ENCODE data around the gene HOXD11. TPM values are rescaled to one million over a fixed set of nuclear protein-coding genes. Genes with fewer than 3 reads are reported as not detected.

HOXD11 gene
- not detected for total RNA-seq

DNA sequence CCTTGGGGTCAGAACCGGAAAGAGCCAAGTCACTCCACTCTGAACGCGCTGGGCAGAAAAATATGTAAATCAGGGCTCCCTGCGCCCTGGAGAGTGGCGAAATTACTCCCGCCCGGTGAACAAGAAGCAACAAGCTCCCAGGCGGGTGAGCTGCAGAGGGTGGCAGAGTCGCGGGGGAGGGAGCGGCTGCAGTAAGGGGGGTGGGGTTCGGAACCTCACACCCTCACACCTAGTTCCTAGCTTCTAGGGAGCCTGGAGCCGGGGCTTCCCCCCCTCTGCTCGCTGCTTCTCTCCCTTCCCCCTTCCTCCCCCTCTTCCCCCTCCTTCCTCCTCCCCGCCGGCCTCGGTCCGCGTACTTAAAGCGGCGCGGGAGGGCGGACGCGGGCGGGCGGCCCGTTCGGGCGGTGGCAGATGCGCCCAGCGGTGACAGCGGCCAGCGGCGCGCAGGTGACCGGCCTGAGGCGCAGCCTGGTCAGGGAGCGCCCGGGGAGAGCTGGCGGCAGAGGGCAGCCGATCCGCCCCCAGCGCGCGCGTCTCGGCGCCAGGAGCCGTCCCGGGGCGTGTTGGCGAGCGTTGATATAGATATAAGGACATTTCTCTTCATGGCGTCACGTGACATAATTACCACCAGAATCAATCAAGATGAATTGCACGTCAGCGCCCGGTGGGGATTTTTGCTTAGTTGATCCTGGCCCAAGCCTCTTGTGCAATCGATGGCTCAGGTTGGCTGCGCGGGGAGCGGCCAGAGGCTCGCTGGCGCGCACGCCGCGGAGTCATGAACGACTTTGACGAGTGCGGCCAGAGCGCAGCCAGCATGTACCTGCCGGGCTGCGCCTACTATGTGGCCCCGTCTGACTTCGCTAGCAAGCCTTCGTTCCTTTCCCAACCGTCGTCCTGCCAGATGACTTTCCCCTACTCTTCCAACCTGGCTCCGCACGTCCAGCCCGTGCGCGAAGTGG, at the start of gene HOXD11:
Gene HOXD11 (plus strand): TSS at position 700 of the 959 bp plus-strand sequence. CDS start 76 bp downstream, at position 776.
- ATAC-seq (ENCODE audit: low read depth) (no peak), DNase-seq (no peak)
- H3K27ac Mint-ChIP-seq = peak within 1 kb of the TSS; percentile 77
- peaks cover 82% of the 10 kb centered on the region for H3K27me3 Mint-ChIP-seq
- peaks cover 2% of the 10 kb centered on the region for H3K9me3 Mint-ChIP-seq
- H3K36me3 Mint-ChIP-seq = peaks cover 2% of the 10 kb centered on the region
- H3K4me3 Mint-ChIP-seq = peak within 1 kb of the TSS; percentile 3
- POLR2A ChIA-PET = no interaction called here
- peaks cover 9% of the 10 kb centered on the region for H3K4me1 Mint-ChIP-seq

DNA sequence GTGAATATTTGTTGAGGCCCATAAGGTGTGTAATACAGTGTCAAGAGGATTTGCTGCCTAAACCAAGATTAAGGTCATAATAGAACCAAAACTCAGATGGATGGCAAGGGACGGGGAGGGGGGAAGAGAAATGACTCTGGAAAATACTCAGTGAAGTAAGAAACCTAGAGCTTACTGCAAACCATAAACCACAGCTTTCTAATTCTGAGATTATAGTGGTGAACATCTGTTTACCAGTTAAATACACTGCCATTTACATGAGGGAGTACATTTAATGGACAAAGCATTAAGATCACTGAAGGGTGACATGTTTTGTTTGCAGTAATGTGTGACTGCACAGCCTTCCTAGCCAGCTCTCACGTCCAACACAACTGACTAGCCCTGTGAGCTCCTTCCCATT, 43.1 kb upstream of the HOXD11 start:
- Mint-ChIP-seq H3K27me3 (peaks cover 67% of the 10 kb centered on the region), H3K9me3 (no peaks in the 10 kb centered on the region), H3K4me3 (no peak overlapping the region), H3K27ac (no peak overlapping the region), H3K36me3 (no peaks in the 10 kb centered on the region), H3K4me1 (peaks cover 5% of the 10 kb centered on the region)
- DNase-seq (no peak), ATAC-seq (ENCODE audit: low read depth) (no peak)
- POLR2A ChIA-PET = no interaction called here

DNA sequence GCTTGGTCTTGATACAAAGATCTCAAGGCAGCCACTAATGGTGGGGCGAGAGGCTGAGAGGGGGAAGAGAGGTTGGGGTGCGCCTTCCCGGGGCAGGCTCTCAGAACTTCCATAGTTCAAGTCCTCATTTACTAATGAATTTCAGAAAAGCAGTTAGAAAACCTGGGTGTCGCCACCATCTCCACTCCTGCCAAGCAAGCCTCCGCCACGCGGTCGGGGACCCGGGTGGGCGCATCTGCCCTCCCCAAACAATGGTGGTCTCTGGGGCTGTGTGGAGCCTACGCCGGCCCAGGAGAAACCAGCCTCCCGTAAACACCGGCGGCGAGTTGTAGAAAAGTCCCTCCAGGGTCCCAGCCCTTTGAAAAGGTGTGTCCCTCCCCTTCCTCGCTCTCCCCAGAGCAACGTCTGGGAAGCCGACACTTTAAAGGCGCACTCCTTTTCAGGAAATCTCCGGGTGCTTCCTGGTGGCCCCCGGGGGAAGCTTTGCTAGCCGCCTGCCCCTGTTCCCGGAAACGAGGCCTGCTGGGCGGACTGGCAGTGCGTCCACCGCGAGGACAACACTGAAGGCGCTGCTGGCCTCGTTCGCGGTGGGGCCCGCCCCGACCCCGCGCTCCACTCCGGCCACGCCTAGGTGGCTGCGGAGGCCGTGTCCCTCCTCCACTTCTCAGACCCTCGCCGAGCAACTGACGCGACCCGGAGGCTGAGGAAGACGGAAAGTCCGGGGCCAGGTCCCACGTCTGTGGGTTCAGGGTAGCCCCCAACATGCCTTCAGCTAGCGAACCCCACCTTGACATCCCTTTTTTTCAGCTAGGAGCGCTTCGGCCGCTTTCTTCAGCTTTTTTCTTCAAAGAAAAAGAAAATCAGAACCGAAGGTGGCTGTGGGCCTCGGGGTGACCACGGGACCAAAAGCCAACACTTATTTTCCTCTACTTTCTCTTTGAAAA, 40.2 kb upstream of the HOXD11 start:
- Mint-ChIP-seq H3K27me3 (peaks cover 87% of the 10 kb centered on the region), H3K36me3 (no peaks in the 10 kb centered on the region), H3K9me3 (no peaks in the 10 kb centered on the region), H3K4me1 (peaks cover 5% of the 10 kb centered on the region), H3K27ac (no peak overlapping the region), H3K4me3 (peak overlapping the region; percentile 38)
- no peak for DNase-seq
- no peak for ATAC-seq (ENCODE audit: low read depth)
- POLR2A ChIA-PET = no interaction called here

DNA sequence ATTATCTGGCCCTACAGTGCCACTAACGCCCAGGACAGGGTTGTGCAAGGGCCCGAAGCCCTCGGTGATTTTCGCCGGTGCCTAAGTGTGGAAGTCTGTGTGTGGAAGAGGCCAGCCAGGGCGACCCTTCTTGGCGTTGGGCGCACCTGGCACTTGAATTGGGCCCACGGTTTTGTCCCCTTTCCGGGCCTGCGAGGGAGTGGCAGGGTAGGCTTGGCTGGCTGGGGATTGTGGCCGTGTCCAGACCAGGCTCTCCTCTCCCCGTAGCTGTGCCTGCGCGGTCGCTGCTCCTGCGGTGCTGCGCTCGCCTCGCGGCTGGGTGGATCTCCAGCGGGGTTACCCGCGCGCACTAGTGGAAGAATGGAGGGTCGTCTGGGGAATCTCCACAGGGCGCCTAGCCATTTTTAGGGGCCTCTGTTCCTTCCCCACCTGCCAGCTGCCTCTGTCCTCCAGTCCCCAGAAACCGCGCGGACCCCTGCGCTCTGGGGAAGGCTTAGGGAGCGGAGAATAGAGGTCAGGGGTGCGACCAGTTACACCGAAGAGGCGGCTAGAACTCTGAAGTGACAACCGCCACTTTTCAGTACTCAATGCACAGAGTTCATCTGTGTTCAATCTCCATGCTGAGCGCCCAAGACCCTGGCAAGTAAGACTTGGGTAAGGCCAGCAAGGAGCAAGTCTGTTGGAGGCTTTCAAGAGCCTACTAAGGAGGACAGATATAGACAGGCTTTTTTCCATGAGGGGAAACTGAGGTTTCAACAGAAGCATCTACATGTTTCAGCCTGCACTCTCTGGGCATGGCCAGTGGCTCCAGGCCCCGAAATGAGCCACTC, 39.3 kb upstream of the HOXD11 start:
- ATAC-seq (ENCODE audit: low read depth) (no peak), DNase-seq (no peak)
- Mint-ChIP-seq H3K4me3 (peak overlapping the region; percentile 38), H3K4me1 (peaks cover 5% of the 10 kb centered on the region), H3K36me3 (no peaks in the 10 kb centered on the region), H3K9me3 (no peaks in the 10 kb centered on the region), H3K27me3 (peaks cover 87% of the 10 kb centered on the region), H3K27ac (no peak overlapping the region)
- POLR2A ChIA-PET = no interaction called here

DNA sequence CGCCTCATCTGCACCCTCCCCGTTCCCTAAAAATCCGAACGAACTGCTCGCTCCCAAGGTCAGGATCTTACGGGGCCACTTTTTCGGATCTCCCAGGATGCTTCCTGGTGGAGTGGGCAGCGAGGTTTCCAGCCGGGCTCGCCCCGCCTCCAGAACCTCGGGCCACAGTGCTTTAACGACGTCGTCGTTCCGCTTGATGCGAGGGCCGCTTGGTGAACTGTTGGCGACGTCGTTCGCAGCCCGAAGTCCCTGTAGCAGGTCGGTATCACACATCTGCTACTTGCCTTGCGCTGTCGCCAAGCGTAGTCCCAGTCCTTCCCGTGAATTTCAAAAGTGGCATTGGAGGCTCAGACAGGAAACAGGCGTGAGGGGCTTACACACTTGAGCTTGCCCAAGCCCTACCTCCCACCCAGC, 38.7 kb upstream of the HOXD11 start:
- DNase-seq (no peak), ATAC-seq (ENCODE audit: low read depth) (no peak)
- Mint-ChIP-seq H3K27me3 (peaks cover 89% of the 10 kb centered on the region), H3K36me3 (no peaks in the 10 kb centered on the region), H3K27ac (no peak overlapping the region), H3K9me3 (no peaks in the 10 kb centered on the region), H3K4me3 (no peak overlapping the region), H3K4me1 (peaks cover 5% of the 10 kb centered on the region)
- POLR2A ChIA-PET = no interaction called here

DNA sequence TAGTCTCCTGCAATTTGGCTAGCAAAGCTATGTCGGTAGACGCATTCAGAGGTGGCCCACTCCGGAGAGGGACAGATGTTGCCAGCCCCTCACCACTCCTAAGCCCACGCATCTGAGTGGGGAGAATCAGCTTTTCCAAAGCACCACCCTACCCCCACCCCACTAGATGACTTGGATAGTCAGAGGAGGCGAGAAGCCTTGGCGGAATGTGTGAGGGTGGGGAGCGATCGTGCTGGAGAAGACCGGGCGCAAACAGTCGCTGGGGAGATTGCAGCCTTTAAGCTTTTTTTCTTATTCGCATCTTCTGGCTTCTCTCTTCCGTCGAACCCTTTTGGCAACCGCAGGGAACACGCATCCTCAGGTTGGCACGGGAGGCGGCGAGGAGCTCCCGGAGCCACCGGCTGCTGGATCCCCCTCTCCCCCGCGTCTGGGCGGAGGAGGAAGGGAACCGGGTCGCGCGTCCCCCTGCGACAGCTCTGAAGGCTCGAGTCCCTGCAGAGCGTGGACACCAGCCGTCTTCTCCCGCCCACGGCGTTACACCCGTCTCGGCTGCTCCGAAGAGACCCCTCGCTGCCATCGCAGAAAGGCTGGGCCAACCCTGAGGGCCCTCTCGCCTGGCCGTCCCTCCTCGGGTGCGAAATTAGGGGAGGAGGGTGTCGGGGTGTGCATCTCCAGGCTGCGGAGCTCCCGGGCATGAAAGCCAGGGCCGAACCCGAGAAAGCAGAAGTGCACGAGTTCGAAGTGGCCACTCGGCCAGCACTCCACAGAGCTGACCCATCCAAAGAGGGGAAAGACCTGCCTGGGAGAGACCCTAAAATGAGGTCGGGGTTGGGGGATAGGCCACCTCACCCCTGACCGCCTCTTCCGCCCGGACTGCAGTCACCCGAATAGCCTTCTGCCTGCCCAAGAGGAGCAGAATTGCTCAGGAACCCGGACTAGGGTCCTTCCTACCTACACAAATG, 35.5 kb upstream of the HOXD11 start:
- H3K9me3 Mint-ChIP-seq = peaks cover 1% of the 10 kb centered on the region

DNA sequence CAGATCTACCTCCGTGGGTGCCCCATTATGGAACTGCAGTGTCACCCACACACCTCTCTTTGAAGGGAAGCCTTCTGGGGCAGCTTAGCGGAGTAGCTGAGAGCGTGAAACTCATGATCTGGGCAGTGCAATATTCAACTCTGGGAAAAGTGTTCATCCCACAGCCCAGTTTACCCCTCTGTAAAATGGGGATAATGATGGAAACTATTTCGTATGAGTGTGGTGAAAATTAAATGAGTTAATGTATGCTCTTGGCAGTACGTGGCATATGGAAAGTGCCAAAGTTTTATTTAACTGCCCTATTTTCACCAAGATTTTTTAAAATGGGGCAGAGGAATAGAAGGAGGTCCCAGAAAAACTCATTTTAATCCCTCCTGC, 34.8 kb upstream of the HOXD11 start:
- POLR2A ChIA-PET = no interaction called here
- Mint-ChIP-seq H3K4me1 (peaks cover 3% of the 10 kb centered on the region), H3K27ac (no peak overlapping the region), H3K36me3 (no peaks in the 10 kb centered on the region), H3K4me3 (no peak overlapping the region), H3K9me3 (peaks cover 1% of the 10 kb centered on the region), H3K27me3 (peaks cover 95% of the 10 kb centered on the region)
- ATAC-seq (ENCODE audit: low read depth) (no peak), DNase-seq (no peak)

More for the DNA sequence above, 35.5 kb upstream of the HOXD11 start:
- Mint-ChIP-seq H3K36me3 (no peaks in the 10 kb centered on the region), H3K27me3 (peaks cover 90% of the 10 kb centered on the region), H3K4me1 (peaks cover 3% of the 10 kb centered on the region), H3K4me3 (no peak overlapping the region), H3K27ac (no peak overlapping the region)
- DNase-seq (no peak), ATAC-seq (ENCODE audit: low read depth) (no peak)
- POLR2A ChIA-PET = no interaction called here

DNA sequence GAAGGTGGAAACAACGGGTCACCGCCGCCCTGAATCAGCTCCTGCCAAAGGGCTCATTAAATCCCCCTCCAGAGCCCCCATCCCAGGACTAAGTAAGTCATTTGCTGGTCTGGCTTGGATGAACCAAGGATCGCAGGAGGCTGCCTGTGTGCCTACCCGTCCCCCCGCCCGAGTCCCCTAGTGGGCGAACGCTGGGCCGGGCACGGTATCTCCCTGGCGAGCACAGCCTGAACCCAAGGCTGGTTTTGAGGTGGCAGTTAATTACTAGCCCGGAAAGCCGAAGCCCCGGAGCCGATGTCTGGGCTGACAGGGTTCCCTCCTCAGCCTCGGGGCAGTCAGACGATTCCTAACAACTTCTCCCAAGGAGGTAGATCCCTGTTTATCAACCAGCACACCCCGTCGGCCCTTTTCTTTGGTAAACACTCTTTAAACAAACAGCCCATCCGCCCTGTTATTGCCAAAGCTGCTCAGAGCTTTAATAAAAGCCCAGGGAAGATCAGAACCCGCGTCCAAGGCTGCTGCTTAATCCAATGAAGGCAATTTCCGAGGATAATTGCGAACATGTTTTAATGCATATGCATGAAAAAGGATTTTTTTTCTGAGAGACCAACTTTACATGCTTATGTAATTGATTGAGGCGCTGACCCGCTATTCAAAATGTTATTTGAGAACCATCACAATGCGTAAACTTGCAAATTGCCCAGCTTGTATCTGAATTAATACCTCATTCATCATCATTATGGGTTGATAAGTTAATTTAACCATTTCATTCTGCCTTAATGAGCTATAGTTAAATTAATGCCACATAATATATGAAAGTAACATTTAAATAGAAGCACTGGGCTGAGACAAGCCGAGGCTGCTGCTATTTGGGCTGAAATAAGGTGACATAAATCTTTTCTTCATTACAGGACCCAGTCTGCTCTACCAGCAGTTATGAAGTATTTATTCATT, 33.9 kb upstream of the HOXD11 start:
- H3K9me3 Mint-ChIP-seq = peaks cover 1% of the 10 kb centered on the region
- no peak overlapping the region for H3K4me3 Mint-ChIP-seq
- POLR2A ChIA-PET = no interaction called here
- peaks cover 3% of the 10 kb centered on the region for H3K4me1 Mint-ChIP-seq
- H3K36me3 Mint-ChIP-seq = peaks cover under 1% of the 10 kb centered on the region
- no peak for DNase-seq
- H3K27ac Mint-ChIP-seq = no peak overlapping the region
- no peak for ATAC-seq (ENCODE audit: low read depth)
- H3K27me3 Mint-ChIP-seq = peaks cover 92% of the 10 kb centered on the region

DNA sequence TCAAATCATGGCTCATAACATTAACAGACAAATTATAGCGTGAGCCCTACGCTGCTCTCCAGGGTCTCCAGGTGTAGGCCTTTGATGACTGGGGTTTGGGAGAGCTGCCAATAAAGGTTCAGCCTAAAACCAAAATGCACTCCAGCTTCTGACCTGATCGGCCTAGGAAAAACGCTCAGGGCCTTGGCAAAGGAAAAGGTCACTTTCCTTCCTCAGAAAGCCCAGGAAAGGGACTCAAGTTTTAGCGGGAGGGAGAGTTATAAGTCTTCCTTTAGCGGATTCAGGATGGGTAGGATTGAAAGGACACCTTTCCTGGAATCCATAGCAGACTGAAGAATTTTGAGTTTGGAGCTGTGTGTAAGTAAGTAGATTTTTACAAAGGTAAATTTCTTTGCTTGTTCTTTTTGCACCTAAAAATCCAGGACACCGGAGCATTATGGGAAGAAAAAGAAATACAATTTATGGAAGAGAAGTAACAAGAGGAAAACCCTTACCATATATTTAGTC, 32.1 kb upstream of the HOXD11 start:
- Mint-ChIP-seq H3K27me3 (peaks cover 90% of the 10 kb centered on the region), H3K27ac (no peak overlapping the region), H3K9me3 (peaks cover 10% of the 10 kb centered on the region), H3K36me3 (peaks cover 4% of the 10 kb centered on the region), H3K4me1 (peaks cover 5% of the 10 kb centered on the region), H3K4me3 (no peak overlapping the region)
- POLR2A ChIA-PET = no interaction called here
- no peak for ATAC-seq (ENCODE audit: low read depth)
- DNase-seq = no peak

DNA sequence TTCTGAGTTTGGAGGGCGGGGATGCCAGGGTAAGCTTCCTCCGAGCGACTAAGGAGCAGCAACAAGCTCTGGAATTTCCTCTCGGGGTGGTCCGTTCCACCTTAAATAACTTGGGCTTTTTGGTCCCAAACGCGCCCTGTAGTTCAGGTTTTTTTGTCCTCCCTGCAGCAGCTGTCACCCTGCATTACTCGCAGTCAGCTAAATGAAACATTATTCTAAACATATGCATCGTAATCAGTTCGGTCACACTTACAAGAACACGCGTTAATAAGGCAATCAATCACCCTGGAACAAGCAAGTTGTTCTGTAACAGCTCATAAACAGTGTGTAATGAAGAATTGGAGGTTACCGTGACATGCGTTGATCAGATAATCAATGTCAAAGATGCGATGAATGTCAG, 31.6 kb upstream of the HOXD11 start:
- H3K4me1 Mint-ChIP-seq = peaks cover 5% of the 10 kb centered on the region
- peaks cover 4% of the 10 kb centered on the region for H3K36me3 Mint-ChIP-seq
- POLR2A ChIA-PET = no interaction called here
- H3K9me3 Mint-ChIP-seq = peaks cover 10% of the 10 kb centered on the region
- no peak overlapping the region for H3K27ac Mint-ChIP-seq
- ATAC-seq (ENCODE audit: low read depth) (no peak), DNase-seq (no peak)
- no peak overlapping the region for H3K4me3 Mint-ChIP-seq
- H3K27me3 Mint-ChIP-seq = peaks cover 85% of the 10 kb centered on the region

DNA sequence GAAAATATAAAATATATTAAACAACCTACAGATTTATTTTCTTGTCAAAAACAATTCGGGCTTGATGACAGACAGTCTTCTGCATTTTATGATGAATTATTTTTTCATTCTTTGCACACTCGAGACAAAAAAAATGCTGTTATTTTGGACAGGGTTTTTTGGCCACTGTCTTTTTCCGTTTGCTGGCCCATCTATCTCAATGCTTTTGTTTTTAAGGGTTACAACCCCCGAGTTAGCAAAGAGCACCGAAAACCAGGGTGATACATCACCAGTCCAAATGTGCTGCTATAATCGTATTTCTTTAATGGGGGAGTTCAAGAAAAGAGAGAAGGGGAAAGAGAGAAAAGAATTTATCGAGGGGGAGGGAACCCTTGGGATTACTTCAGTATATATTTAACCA, 31.0 kb upstream of the HOXD11 start:
- DNase-seq (no peak), ATAC-seq (ENCODE audit: low read depth) (no peak)
- POLR2A ChIA-PET = no interaction called here
- Mint-ChIP-seq H3K27me3 (peaks cover 84% of the 10 kb centered on the region), H3K27ac (no peak overlapping the region), H3K36me3 (peaks cover 4% of the 10 kb centered on the region), H3K4me3 (no peak overlapping the region), H3K9me3 (peaks cover 10% of the 10 kb centered on the region), H3K4me1 (peaks cover 6% of the 10 kb centered on the region)

Measured in activated naive CD8-positive, alpha-beta T cell treated with anti-CD3 and anti-CD28 coated beads, Interleukin-2, amount 10 ng/mL, durations not matched to agents 7 days and 5 days (primary cell).